Lung (tissue), 12 donors: ENCODE results near the gene SAMD5. TPM values are rescaled to one million over a fixed set of nuclear protein-coding genes. Genes with fewer than 3 reads are reported as not detected.

Source experiments
- ATAC-seq: fragments of 200-7000 bp; cut with Tn5 transposase; one replicate; pipeline ENCODE4 v1.9.1; 2020; ENCODE audit warnings: moderate number of reproducible peaks; ENCODE audit not compliant: insufficient read depth, low FRiP score
- DNase-seq, 3 donors: peaks; one replicate each; pipeline ENCODE4 v3.0.0-alpha.2; 2013 to 2017
- H3K27ac ChIP-seq, 2 donors: one replicate each; pipeline ENCODE4 v1.5.1; 2013; ENCODE audit warnings: mild to moderate bottlenecking in 2 of 2, moderate library complexity in 2 of 2, control low read depth in 1 of 2, inconsistent platforms in 1 of 2, low read depth in 1 of 2, low read length in 1 of 2
- H3K27me3 ChIP-seq, 3 donors: one replicate each; pipeline ENCODE4 v1.5.1; 2013; ENCODE audit warnings: low read length in 2 of 3; ENCODE audit not compliant: control insufficient read depth in 3 of 3, insufficient read depth in 3 of 3
- H3K36me3 ChIP-seq, 4 donors: one replicate each; pipeline ENCODE4 v1.5.1; 2013; ENCODE audit warnings: low read length in 4 of 4, mild to moderate bottlenecking in 1 of 4, moderate library complexity in 1 of 4; ENCODE audit not compliant: control insufficient read depth in 4 of 4, insufficient read depth in 4 of 4
- H3K4me1 ChIP-seq, 5 donors: one replicate each; pipeline ENCODE4 v1.5.1; 2013; ENCODE audit warnings: low read length in 5 of 5, mild to moderate bottlenecking in 2 of 5, moderate library complexity in 1 of 5; ENCODE audit not compliant: control insufficient read depth in 5 of 5, insufficient read depth in 5 of 5
- H3K4me3 ChIP-seq: one replicate; pipeline ENCODE4 v1.5.1; 2013; ENCODE audit warnings: mild to moderate bottlenecking, control low read depth, moderate library complexity
- H3K9ac ChIP-seq, 2 donors: one replicate each; pipeline ENCODE4 v1.5.1; 2013; ENCODE audit warnings: low read length in 2 of 2, control low read depth in 1 of 2; ENCODE audit not compliant: insufficient read depth in 1 of 2
- H3K9me3 ChIP-seq, 4 donors: one replicate each; pipeline ENCODE4 v1.5.1; 2013; ENCODE audit warnings: low read length in 3 of 4, mild to moderate bottlenecking in 1 of 4, moderate library complexity in 1 of 4; ENCODE audit not compliant: control insufficient read depth in 4 of 4, insufficient read depth in 3 of 4
- WGBS, 2 donors: extraction: QIAGEN DNeasy Blood & Tissue Kit; methylation state at CpG; one replicate each; pipeline ENCODE4 v1.1.7; 2013; 5-methylcytosine and 5-hydroxymethylcytosine counted together
- polyA plus RNA-seq, 2 donors: library from polyadenylated mRNA; stranded (reverse); fragments of 200-250 nt; gene quantifications; one replicate each; pipeline ENCODE4 v1.2.1, GENCODE V29; 2013
- total RNA-seq, 2 donors: library from RNA; depleted of rRNA in 1 of 2; stranded (reverse); fragments of >200 nt in 1 of 2; gene quantifications; one replicate each; pipeline ENCODE4 v1.2.1, GENCODE V29; 2014 to 2021
- TF ChIP-seq, protein P1 (sequence below): IDR thresholded peaks from 2 replicates; pipeline ENCODE4 v1.5.1; 2012; ENCODE audit warnings: mild to moderate bottlenecking; ENCODE audit errors: control extremely low read depth, extremely low read depth
- donor health status: control.
- donor health status: control.
- donor health status: Bipolar disorder and iron deficiency.
- donor health status: healthy.
- donor health status: DM: yes; HTN: yes; CAD: no.

The SAMD5 gene
- total and polyA plus RNA-seq, 4 donors = 2.0 to 35.5 (median 6.0) TPM

DNA sequence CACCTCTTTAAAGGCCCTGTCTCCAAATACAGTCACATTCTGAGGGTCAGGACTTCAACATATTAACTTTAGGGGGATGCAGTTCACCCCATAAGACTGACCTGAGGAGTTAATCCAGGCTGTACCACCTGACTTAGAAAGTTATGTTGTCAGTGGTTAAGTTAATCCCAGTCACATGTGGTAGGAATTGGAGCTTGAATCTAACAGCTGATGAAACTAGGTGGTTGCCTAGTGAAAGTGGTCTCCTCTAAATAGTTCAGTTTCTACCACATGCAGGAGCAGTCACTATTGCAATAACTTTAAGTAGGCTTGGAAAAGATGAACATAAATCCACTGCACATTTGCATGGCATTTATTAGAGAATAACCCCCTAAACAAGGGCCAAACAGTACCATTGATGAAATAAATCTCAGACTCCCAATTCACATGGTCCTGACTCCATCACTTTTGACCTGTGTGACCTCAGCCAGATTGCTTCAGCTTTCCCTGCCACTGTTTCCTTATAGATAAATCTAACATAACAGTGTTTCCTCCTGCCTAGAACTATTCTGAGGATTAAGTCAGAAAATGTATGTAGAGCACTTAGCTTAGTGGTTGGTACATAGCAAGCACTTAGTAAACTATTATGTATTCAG, 20.1 kb downstream of the SAMD5 start:
- TF ChIP-seq, protein P1, sequence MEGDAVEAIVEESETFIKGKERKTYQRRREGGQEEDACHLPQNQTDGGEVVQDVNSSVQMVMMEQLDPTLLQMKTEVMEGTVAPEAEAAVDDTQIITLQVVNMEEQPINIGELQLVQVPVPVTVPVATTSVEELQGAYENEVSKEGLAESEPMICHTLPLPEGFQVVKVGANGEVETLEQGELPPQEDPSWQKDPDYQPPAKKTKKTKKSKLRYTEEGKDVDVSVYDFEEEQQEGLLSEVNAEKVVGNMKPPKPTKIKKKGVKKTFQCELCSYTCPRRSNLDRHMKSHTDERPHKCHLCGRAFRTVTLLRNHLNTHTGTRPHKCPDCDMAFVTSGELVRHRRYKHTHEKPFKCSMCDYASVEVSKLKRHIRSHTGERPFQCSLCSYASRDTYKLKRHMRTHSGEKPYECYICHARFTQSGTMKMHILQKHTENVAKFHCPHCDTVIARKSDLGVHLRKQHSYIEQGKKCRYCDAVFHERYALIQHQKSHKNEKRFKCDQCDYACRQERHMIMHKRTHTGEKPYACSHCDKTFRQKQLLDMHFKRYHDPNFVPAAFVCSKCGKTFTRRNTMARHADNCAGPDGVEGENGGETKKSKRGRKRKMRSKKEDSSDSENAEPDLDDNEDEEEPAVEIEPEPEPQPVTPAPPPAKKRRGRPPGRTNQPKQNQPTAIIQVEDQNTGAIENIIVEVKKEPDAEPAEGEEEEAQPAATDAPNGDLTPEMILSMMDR = no peak
- Histone ChIP-seq H3K27me3 (no peaks in the 10 kb centered on the region), H3K4me1 (peaks cover 0 to 10% (median 3%) of the 10 kb centered on the region in 5 donors), H3K27ac (no peak overlapping the region), H3K4me3 (no peak overlapping the region), H3K9ac (no peak overlapping the region), H3K9me3 (peaks cover 0 to 2% (median 0%) of the 10 kb centered on the region in 4 donors), H3K36me3 (peaks cover 0 to 3% (median 0%) of the 10 kb centered on the region in 4 donors)
- no peak for ATAC-seq
- DNase-seq = no peak

DNA sequence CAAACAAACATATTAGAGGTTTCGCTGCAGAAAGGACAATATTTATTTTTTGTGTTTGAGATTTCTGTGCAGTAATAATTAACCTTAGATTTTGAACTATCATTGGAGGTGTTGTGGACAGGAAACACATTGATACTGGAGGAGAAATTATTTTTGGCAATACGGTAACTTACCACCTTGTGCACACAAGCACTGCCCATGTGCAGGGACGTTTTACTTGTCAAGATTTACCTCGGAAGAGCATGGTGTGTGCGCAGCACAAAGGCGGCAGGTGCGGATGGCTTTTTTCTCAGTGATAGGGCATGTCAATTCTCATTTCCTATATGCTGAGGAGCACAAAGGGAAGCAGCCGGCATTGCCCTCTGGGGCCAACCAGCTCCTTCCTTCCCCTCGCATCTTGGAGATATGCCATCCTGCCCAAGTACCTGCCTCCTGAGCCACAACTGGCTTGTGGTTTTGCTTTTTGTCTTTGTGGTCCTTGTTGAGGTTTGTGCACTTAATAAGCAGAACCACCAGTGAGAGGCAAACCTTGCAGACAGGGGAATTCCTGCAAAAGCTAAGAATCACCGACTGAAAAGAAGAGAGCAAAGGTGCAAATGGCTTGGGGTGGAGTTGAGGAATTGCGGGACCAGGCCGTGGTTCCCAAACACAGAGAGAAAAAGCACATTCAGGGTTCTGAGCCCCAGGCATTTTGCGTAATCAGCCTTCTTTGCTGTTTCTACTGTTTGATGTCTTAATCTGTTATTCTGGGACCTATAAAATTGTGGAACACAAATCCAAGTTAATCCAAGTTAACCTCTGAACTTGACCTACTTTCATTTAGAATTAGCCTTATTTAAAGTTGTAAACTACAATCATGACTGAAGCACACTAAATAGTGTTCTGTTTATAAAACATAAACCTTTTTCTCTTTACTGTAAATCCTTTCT, 21.9 kb downstream of the SAMD5 start:
- H3K9me3 ChIP-seq = peaks cover 0 to 2% (median 0%) of the 10 kb centered on the region in 4 donors
- no peak overlapping the region for H3K27ac ChIP-seq
- peaks cover 0 to 3% (median 0%) of the 10 kb centered on the region in 4 donors for H3K36me3 ChIP-seq
- TF ChIP-seq, protein P1 = no peak
- no peak overlapping the region for H3K9ac ChIP-seq
- H3K27me3 ChIP-seq = no peaks in the 10 kb centered on the region
- 20 to 37% methylated on average over 13 of the region's 13 CpGs for WGBS, 2 donors
- ATAC-seq (no peak), DNase-seq (no peak)
- no peak overlapping the region for H3K4me3 ChIP-seq
- H3K4me1 ChIP-seq = peaks cover 0 to 10% (median 3%) of the 10 kb centered on the region in 5 donors

DNA sequence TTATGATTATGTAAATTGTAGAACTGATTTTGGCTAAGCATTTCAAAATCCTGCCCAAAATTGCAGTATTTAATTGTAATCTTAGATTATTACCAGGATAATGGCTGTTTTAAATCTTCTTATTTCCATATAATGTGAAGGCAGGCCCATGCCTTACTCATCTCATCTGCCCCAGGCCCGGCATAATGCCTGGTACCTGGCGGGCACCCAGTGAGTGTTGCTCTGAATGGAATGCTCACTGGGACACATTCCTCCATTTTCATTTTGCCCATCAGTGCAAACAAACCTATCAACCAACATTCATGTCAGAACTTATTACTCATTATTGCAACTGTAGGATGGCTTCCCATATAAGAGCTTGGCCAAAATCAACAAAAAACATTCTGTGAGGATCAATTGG, 22.8 kb downstream of the SAMD5 start:
- TF ChIP-seq, protein P1 = no peak
- Histone ChIP-seq H3K36me3 (no peaks in the 10 kb centered on the region), H3K4me3 (no peak overlapping the region), H3K27ac (no peak overlapping the region), H3K9ac (no peak overlapping the region), H3K27me3 (no peaks in the 10 kb centered on the region), H3K4me1 (peaks cover 0 to 10% (median 3%) of the 10 kb centered on the region in 5 donors), H3K9me3 (peaks cover 0 to 2% (median 0%) of the 10 kb centered on the region in 4 donors)
- DNase-seq (no peak), ATAC-seq (no peak)
- 92 to 97% methylated on average over 2 of the region's 2 CpGs for WGBS, 2 donors
